H1 (cell line): ENCODE data around the gene ZNF414. TPM values are rescaled to one million over a fixed set of nuclear protein-coding genes. Genes with fewer than 3 reads are reported as not detected.

Experiments used
- BRCA1 ChIP-seq: IDR thresholded peaks from 2 replicates; pipeline ENCODE4 v1.6.1; 2012; ENCODE audit warnings: low read depth, low read length, improper control_type of control experiment
- CHD7 ChIP-seq: fragments of 300-600 bp; sonication (generic); IDR thresholded peaks from 2 replicates; pipeline ENCODE4 v1.7.1; 2012; ENCODE audit warnings: low read length, moderate library complexity, mild to moderate bottlenecking, inconsistent platforms; ENCODE audit not compliant: insufficient replicate concordance
- FOSL1 ChIP-seq: IDR thresholded peaks from 2 replicates; pipeline ENCODE4 v1.6.1; 2011; ENCODE audit warnings: mild to moderate bottlenecking, low read depth, low read length, moderate library complexity; ENCODE audit not compliant: insufficient read depth
- GTF2F1 ChIP-seq: IDR thresholded peaks from 2 replicates; pipeline ENCODE4 v1.6.1; 2012; ENCODE audit warnings: low read depth, low read length, improper control_type of control experiment, borderline replicate concordance
- JUND ChIP-seq: IDR thresholded peaks from 2 replicates; pipeline ENCODE4 v1.6.1; 2011; ENCODE audit warnings: mild to moderate bottlenecking, improper control_type of control experiment, low read length
- MAFK ChIP-seq: IDR thresholded peaks from 2 replicates; pipeline ENCODE4 v1.6.1; 2012; ENCODE audit warnings: low read depth, mild to moderate bottlenecking, improper control_type of control experiment, low read length
- PHF8 ChIP-seq: fragments of 200-600 bp; sonication (generic); conservative IDR thresholded peaks from 2 replicates; pipeline ENCODE4 v1.7.1; 2012; ENCODE audit warnings: low read depth, mild to moderate bottlenecking, inconsistent platforms, low read length, moderate library complexity
- RAD21 ChIP-seq, 2 experiments: IDR thresholded peaks in 1 of 2; conservative IDR thresholded peaks in 1 of 2; 2 replicates each; pipeline ENCODE4 v1.6.1; 2011; ENCODE audit warnings: low read depth in 2 of 2, low read length in 2 of 2, improper control_type of control experiment in 1 of 2, inconsistent platforms in 1 of 2, mild to moderate bottlenecking in 1 of 2, moderate library complexity in 1 of 2
- TAF1 ChIP-seq: IDR thresholded peaks from 2 replicates; pipeline ENCODE4 v1.6.1; 2011; ENCODE audit warnings: mild to moderate bottlenecking, low read depth, low read length
- TBP ChIP-seq: IDR thresholded peaks from 2 replicates; pipeline ENCODE4 v1.6.1; 2011; ENCODE audit warnings: low read depth, low read length, improper control_type of control experiment
- polyA plus RNA-seq, 7 experiments: library from polyadenylated mRNA; depleted of rRNA in 3 of 7; stranded (reverse) in 5 of 7; unstranded in 2 of 7; fragments of >200 nt in 5 of 7; fragments of 200-250 nt in 2 of 7; gene quantifications; 1 replicate in 5 of 7; 2 replicates in 1 of 7; 4 replicates in 1 of 7; pipeline versions ENCODE4 v1.2.1 to v1.2.3, GENCODE V29; 2011 to 2013; ENCODE audit warnings: missing spikeins in 2 of 7, mixed read lengths in 2 of 7
- total RNA-seq: library from RNA; stranded (reverse); fragmentation: NEBNext Ultra II Directional; extraction: Animal tissue kit (Norgen Biotek cat#: 25700); gene quantifications from 2 replicates; pipeline ENCODE4 v1.2.1, GENCODE V29; 2021

ZNF414 gene
- total and polyA plus RNA-seq, 2 of the 8 experiments (the other 6 are each of a cell fraction or from before 2014, with no cell fraction given), result 9.7 to 26.8 TPM

GRCh38 chr19:8513687-8514504, at the start of gene ZNF414 (continued):
- TF ChIP-seq TBP (peak; percentile 94), JUND (no peak), RAD21 (IDR thresholded peaks at IDR 0.05 in 1 of 2, conservative IDR thresholded peaks at IDR 0.05 in 1 of 2; ENCODE audit: low read depth in 2 of 2, low read length in 2 of 2) (no peak), TAF1 (peak; percentile 94), PHF8 (peak; percentile 89), GTF2F1 (peak; percentile 41; the same call in 1 of the 2 replicates), CHD7 (no peak), FOSL1 (no peak), BRCA1 (peak; percentile 84), MAFK (no peak)
